ENCODE measurements around the gene C11orf71.

C11orf71 gene

GRCh38 chr11:114398303-114398920 lies 1.9 kb downstream of the C11orf71 start:
- no peak for DNase-seq

GRCh38 chr11:114397349-114397982 lies 2.8 kb downstream of the C11orf71 start:
- no peak for DNase-seq

GRCh38 chr11:114396916-114397315 lies 3.4 kb downstream of the C11orf71 start:
- no peak for DNase-seq

GRCh38 chr11:114395736-114396135 lies 4.6 kb downstream of the C11orf71 start:
- DNase-seq, result no peak

GRCh38 chr11:114392735-114393667 lies 7.3 kb downstream of the C11orf71 start:
- no peak for DNase-seq

GRCh38 chr11:114386545-114386944 lies 13.8 kb downstream of the C11orf71 start:
- no peak for DNase-seq

- DNase-seq, result no peak
Measured at GRCh38 chr11:114386131-114386530, 14.2 kb downstream of the C11orf71 start.

GRCh38 chr11:114384487-114384886 lies 15.8 kb downstream of the C11orf71 start:
- no peak for DNase-seq

- no peak for DNase-seq
Measured at GRCh38 chr11:114382509-114382908, 17.8 kb downstream of the C11orf71 start.

- no peak for DNase-seq
Measured at GRCh38 chr11:114379394-114380069, 20.8 kb downstream of the C11orf71 start.

GRCh38 chr11:114377612-114378267 lies 22.6 kb downstream of the C11orf71 start:
- no peak for DNase-seq

- DNase-seq, result no peak
Measured at GRCh38 chr11:114375052-114375451, 25.3 kb downstream of the C11orf71 start.

- DNase-seq, result no peak
Measured at GRCh38 chr11:114368918-114369680, 31.2 kb downstream of the C11orf71 start.

GRCh38 chr11:114367244-114367957 lies 32.9 kb downstream of the C11orf71 start:
- no peak for DNase-seq

GRCh38 chr11:114366331-114367243 lies 33.7 kb downstream of the C11orf71 start:
- DNase-seq, result no peak

GRCh38 chr11:114362958-114363357 lies 37.4 kb downstream of the C11orf71 start:
- no peak for DNase-seq

- DNase-seq, result no peak
Measured at GRCh38 chr11:114362326-114362725, 38.0 kb downstream of the C11orf71 start.

- DNase-seq, result no peak
Measured at GRCh38 chr11:114359342-114359741, 41.0 kb downstream of the C11orf71 start.

- DNase-seq, result no peak
Measured at GRCh38 chr11:114358716-114359115, 41.6 kb downstream of the C11orf71 start.

- DNase-seq, result no peak
Measured at GRCh38 chr11:114354076-114354475, 46.2 kb downstream of the C11orf71 start.

Data from NCI-H1694 treated with DMSO at 0.1 percent for 48 hours (cell line).